ENCODE results near the gene ZKSCAN3.
"Not testable (repeated sequence)": the region's sequence is repeated elsewhere in the genome, so short reads cannot be mapped to it uniquely, and the experiment has no call there.

Gene ZKSCAN3

DNA sequence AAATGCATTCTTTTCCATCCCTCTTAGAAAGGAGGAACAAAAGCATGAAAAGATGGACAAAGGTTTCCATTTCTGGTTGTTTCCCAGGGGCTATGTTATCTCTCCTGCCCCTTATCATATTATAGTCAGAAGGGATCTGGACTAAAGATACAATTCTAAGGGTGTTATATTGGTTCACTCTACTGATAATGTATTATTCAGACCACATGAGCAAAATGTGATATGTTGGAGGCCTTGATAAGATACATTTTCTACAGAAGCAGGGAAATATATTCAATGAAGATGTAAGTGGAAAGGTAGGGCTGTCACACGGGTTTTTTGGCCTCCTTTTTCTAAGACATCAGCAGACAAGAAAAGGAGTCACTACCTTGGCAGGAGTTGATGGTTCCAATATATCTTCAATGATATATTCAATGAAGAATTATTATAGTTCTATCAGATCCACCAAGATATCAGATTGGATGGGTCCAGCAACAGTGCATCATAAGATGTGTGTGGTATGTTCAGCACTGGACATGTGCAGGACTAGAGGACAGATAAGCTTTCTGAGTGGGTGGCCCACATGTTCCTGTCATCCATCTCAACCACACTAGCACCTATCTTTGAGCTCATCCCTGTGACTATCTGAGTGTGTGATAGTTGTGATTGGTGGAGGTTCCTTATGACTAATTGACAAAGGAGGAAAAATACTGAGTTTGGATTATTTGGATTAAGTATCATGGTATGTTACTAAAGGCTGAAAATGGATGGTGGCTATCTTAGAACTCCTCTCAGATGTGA, 5.7 kb upstream of the ZKSCAN3 start:
- no peak for DNase-seq

DNA sequence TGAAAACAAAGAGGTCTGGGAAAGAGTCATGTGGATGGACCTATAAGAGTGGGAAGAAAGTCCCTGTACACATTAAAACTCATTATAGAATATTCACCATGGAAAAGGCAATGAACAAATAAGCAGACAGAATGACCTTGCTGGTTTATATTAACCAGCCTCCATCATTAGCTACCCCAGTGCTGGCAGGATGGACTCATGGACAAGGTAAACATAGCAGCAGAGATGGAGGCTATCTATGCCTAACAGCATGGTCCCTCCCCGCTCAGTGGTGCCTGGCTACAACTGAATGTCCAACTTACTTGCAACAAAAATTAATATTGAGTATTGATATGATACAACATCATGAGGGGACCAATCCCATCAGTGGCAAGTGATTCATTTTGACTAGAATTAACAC, 4.5 kb upstream of the ZKSCAN3 start:
- no peak for DNase-seq

DNA sequence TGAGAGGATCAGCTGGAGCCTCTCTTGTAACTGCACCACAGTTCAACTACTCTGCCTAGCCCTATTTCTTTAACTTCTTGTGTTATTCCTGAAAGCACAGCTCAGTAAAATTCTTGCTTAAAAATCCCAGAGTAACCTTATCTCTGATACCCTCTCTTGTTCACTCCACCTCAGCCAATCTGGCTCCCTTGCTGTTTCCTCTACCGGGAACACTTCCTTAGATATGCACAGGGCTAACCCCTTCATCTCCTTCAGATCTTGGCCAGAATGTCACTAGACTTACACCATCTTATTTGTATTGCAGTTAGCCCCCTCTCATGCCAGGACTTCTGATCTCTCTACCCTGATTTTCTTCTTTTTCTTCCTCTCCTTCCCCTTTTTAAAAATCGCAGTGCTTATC, 2.6 kb upstream of the ZKSCAN3 start:
- no peak for DNase-seq

DNA sequence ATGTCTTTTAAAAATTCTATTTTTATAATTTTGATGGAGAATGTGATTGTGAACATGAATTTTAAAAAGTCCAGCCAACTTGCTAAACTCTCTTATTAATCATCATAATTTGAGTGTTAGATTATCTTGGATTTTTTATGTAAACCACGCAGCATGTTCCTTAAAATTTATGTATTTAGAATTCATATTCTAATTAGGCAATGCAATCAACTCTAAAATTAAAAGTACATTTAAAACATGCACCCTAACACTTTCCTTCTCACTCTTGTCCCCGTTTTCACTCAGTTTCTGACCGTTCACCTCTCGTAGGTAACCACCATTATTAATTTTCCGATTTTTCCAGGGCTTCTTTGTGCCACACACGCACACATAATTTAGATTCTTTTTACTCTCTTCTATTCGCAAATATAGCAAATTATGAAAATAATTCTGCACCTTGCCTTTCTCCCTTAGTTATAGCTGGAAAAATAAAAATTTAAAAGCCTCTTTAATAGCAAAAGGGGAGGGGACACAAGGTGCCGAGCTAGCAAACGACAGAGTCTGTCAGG, 329 bp upstream of the ZKSCAN3 start:
- DNase-seq: no peak

DNA sequence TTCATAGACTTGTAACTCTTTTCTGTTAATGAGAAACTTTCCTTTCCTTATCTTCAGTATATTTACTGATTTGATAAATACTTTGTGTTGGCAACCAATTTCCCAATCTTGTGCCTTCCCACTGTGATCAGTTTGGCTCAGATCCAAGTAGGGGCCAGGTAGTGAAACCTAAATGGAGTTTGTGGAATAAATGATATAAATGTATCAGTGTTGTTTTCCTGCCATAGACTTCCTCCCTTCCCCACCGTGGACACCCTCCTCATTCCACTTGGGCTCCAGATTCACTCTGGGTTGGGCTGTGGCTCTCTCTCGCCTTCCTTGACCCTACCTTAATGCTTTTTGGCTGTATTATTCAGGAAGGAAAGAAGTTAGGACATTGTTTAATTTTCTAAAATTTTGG, 1.3 kb downstream of the ZKSCAN3 start:
- DNase-seq: no peak

DNA sequence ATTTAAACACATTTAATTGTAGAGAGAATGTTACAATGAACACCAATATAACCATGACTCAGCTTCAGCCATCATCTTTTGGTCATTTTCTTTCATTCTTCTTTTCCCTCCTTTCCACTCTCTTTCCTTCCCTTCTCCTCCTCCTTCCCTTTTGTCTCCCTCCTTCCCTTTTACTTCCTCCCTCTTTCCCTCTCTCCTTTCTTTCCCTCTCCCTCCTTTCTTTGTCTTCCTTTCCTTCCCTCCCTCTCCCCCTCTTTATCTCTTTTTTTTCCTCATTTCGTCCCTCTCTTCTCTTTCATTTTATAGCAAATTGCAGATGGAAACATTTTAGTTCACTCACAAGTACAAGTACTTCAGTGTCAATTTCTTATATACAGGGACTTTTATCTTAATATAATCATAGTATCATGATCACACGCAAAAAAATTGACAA, 1.8 kb downstream of the ZKSCAN3 start:
- DNase-seq: no peak

DNA sequence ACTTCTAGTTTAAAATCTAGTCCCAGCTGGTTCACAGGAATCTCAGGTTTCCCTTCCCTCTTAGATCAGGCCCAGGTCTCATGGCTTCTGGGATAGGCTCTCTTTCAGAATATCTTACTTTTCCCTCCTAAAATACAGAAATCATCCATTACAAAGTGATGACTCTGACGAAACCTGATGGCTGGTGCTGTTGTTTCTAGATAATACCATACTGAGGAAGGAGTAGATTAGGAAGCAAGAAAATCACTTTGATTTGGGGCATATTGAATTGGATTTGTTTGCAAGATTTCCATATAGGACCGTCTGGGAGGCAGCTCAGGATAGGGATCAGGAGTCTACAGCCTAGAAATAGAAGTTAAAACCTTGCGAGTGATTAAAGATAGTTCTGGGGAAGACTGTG, 3.6 kb downstream of the ZKSCAN3 start:
- no peak for DNase-seq

DNA sequence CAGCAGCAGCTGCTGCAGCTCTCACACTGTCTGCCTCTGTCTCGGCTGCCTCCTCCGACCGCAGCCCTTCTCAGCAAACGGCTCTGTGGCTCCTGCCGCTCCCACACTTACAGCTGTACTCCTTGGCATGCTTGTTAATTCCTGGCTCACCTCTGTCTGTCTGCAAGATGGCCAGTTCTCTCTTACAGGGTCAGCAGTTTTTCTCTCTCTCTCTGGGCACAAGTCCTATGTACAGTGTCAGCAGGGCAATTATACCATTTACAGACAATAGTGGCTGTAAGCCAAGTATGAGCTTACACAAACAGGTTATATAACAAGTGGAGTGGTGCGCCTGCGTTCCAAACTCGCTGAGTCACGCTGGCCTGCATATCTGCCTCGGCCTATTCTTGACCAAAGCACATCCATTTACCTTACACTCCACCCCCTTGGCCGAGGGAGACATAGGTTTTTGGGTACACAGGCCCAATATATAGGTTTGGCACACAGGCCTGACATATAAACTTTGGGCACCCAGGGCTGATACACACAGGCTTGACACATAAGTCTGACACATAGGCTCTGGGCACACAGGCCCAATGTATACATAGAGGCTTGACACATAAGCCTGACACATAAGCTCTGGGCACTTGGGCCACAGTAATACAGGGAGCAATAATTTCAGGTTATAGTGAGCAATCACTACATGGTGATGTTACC, 4.4 kb downstream of the ZKSCAN3 start:
- no peak for DNase-seq

DNA sequence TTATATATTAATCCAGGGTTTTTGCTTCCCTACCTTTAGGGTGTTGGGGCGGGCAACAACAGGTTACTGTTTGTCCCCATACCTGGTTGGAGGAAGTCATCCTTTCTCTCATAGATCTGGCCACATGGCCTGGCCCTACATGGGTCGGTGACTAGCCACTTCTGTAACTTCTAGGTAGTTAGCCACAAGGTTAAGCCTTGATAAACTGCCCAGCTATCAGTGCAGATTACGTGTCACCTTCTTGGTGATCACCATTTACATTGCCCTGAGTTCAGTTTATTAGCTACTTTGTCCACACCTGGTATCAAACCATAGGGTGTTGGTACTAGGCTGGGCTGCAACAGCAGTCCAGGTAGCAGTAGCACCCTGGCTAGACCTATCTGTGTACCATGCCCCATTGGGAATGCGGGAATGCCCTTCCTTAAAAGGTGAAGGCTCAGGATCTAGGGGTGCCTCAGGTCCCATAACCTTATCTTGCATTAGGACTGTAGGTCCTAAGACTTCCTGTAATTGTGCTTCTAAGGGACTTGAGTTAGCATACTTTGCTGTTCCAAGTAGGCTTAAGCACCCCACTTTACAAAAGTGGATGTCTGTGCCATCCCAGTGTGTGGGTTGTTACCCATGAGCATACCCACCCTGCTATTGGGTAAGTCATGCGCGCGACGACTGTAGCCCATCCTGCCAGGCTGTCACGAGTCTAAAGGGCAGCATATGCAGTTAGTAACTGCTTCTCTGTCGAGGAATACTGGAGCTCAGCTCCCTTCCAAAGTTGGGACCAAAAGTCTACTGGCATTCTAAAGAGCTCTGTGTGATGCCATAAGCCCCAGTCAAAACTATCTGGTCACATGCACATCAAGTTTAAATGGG, 5.2 kb downstream of the ZKSCAN3 start:
- no peak for DNase-seq

DNA sequence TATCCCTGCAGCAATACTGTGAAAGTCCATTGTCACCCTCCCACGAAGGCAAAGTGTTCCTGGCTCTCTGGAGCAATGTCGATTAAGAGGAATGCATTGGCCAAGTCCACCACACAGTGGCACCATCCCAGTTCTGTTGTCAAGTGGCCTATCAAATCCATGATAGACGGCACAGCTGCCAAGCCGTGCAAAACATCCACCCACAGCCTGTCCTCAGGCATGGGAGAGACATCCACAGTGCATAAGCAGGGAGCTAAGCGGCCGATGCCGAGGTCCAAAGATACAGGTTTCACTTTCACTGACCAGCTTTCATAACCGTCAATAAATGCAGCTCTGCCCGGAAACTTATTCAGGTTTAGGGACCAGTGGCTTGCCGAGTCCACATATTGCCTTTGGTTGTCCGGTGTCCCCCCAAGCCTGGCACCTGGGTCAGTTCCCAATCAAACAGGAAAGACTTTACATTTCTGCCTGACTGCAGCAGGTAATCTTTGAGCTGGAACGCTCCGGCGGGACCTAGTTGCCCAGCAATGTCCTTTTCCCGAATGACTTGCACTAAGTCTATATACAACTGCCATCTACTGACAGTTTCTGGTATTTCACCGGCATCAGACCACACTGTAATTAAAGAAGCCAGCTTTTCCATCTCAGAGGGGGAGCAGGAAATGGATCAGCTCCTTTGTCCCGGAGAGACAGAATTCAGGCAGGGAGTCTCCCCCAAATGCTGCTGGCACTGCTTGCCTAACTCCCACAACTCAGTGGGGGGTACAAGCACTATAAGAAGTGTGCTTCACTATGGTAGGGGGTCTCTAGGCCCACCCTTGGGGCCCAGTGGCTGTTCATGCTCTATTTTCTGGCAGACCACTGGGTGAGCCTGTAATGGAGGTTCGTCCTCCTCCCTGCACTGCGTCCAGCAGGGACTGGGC, 6.3 kb downstream of the ZKSCAN3 start:
- DNase-seq: peak; percentile 70

DNA sequence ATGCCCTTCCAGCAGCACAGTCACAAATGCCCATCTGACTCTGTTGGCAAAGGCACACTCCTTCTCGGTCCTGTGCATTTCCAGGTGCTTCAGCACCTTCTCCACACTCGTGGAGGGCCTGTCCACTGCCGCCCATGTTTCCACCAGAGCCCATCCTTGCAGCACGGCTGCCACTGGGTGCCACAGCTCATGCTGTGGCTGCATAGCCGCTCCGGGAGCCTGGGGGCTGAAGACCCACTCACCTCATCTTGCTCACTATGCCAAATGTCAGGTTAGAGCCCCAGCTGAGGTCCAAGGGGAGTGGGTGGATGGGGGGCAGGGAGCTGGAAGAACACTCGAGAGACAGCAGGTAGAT, 6.9 kb downstream of the ZKSCAN3 start:
- no peak for DNase-seq

DNA sequence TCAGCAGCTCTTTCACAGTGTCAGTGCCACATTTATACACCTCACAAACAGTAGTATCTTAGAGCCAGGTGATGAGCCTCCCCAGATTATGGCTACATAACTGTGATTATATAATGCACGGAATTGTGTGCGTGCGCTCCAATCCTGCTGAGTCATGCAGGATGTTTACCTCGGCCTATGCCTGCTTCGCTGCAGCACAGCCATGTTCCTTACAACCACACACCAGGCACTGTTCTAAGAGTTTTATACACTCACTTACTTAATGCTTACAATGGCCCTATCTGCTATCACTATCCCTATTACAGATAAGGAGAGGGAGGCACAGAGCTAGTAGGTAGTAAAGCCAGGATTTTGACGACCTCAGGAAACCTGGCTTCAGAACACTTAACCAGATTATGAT, 7.3 kb downstream of the ZKSCAN3 start:
- no peak for DNase-seq

DNA sequence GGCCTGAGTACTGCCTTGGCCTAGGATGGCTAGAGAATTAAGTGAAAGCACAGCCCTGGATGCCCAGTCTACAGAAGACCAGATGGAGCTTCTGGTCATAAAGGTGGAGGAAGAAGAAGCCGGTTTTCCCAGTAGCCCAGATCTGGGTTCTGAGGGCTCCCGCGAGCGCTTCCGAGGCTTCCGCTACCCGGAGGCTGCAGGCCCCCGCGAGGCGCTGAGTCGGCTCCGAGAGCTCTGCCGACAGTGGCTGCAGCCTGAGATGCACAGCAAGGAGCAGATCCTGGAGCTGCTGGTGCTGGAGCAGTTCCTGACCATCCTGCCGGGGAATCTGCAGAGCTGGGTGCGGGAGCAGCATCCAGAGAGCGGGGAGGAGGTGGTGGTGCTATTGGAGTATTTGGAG, 9.8 kb downstream of the ZKSCAN3 start:
- DNase-seq: not testable (repeated sequence)

DNA sequence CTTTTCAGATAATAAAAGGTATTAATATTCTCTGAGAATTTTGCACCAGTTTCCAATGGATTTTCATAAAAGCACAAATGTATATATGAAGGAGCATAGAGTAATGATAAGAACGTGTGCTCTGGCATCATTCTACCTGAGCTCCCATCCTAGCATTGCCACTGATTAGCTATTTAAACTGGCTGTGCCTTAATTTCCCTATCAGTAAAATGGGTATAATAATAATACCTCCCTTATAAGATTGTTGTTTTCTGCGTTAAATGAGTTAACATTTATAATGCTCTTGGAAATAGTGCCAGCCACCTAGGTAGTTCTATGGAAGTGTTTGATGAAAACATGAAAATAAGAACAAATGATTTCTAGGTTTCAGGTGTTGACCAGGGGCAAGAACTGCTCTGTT, 11.2 kb downstream of the ZKSCAN3 start:
- no peak for DNase-seq

DNA sequence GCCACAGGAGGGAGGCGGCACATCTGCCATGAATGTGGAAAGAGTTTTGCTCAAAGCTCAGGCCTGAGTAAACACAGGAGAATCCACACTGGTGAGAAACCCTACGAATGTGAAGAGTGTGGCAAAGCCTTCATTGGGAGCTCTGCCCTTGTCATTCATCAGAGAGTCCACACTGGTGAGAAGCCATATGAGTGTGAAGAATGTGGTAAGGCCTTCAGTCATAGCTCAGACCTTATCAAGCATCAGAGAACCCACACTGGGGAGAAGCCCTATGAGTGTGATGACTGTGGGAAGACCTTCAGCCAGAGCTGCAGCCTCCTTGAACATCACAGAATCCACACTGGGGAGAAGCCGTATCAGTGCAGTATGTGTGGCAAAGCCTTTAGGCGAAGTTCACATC, 15.8 kb downstream of the ZKSCAN3 start:
- DNase-seq: not testable (repeated sequence)

DNA sequence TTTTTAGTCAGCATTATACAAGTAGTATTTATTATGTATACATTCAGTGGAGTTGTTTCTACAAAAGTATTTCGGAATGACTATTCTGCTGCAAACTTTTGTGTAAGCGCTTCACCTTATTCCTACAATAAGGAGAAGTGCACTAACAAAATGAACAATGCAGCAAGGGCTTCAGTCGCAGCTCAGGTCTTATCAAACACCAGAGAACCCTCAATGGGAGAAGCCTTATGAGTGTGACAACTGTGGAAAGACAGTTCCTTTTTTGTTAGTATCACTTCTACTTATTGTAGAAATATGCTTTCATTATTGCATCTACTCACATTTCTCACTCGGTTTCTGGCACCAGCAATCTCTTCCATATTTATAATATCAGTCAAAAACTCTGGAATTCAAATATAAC, 18.8 kb downstream of the ZKSCAN3 start:
- no peak for DNase-seq

DNA sequence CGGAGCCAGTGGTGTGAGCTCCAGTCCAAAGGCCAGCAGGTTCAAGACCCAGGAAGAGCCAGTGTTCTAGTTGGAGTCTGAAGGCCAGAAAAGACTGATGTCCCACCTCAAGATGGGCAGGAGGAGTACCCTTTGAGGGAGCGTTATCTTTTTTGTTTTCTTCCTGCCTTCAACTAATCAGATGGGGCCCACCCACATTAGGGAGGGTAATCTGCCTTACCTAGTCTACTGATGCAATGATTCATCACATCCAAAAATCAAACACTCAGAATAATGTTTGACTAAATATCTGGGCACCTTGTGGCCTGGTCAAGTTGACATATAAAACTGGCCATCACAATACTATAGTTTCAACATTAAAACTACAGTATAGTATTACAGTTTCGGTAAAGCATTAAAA, 19.7 kb downstream of the ZKSCAN3 start:
- DNase-seq: no peak

DNA sequence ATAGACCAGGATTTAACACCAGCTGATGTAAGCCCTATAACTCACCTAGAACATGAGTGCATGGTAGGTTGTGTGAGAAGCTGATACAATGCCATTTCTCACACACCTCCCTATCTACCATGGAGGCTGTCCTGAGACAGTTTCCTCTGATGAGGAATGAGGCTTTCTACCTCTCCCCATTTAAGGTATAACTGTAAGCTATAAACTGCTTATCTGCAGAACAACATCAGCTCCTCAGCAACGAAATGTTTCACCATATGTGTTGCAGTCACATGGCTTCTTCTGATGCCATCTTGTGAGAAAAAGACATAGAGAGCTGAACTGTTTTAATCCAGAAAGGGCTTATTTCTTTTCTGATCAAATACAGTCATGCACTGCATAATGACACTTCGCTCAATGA, 20.7 kb downstream of the ZKSCAN3 start:
- no peak for DNase-seq

DNA sequence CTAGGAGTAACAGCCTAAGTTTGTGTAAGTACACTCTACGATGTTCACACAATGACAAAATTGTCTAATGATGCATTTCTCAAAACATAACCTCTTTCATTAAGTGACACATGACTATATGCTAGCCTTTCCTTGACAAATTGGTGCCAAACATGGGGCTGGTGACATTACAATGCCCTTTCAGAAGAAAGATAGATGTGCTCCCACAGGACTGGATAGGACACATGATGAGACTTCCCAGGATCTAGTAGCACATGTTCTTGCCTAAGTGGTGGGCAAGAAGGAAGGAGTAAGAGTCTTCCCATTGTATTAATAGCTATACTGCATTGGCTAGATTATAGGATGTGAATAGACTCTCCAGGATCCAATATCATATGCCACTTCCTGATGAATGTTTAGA, 21.5 kb downstream of the ZKSCAN3 start:
- DNase-seq: no peak

DNA sequence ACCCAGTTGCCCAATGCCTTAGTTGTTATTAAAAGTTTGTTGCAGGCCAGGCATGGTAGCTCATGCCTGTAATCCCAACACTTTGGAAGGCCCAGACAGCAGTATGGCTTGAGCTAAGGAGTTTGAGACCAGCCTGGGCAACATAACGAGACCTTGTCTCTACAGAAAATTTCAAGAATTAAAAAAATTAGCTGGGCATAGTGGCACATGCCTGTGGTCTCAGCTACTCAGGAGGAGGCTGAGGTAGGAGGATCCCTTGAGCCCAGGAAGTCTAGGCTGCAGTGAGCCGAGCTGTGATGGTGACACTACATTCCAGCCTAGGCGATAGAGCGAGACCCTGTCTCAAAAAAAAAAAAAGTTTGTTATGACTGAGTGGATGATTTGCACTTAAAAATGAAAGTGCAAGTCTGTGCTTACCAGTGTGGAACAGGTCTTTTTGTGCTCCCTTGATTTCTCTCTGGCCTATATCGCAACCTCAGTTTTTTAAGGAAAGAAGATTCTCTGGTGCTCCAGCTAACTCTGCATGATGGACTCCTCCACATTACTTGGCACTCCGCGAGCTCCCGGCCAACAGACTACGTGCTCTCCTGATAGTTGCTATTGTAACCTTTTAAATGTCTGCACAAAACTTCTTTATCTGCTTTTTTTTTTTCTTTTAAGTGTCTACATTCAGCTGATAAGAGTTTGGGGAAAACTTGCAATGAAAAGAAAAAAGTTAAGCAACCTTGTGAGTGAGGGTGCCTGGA, 22.1 kb downstream of the ZKSCAN3 start:
- DNase-seq: no peak

DNA sequence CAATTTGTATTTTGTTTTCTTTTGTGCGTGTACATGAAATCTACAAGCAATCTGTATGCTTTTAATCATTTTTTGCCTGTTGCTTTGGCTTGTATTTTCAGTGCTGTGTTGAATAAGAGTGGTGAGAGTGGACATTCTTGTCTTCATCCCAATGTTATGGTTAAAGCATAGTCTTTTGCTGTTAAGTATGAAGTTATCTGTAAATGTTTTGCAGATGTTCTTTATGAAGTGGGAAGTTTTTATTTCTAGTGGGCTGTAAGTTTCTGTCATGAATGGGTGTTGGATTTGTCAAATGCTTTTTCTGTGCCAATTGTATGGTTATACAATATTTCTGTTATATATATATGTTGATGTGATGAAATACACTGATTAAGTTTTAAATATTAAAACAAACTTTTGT, 24.2 kb downstream of the ZKSCAN3 start:
- no peak for DNase-seq

DNA sequence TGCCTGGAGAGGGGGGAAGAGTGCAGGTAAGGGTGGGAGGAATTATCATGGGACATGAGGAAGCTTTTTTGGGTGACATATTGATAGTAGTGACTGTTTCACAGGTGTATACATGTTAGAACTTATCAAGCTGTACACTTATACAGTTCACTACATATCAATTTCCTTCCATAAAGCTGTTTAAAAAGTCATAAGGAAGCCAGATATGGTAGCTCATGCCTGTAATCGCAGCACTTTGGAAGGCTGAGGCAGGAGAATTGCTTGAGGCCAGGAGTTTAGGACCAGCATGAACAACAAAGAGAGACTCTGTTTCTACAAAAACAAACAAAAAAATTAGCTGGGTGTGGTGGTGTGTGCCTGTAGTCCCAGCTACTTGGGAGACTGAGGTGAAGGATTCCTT, 28.1 kb downstream of the ZKSCAN3 start:
- no peak for DNase-seq

Data from NCI-H2171 treated with DMSO at 0.1 percent for 48 hours (cell line).